SK-N-SH (cell line): ENCODE data around the gene SIGLEC15. TPM values are rescaled to one million over a fixed set of nuclear protein-coding genes. Genes with fewer than 3 reads are reported as not detected.

Experiments
- CTCF ChIA-PET: fragments of 300-600, 350-600 bp; formaldehyde crosslinking; extraction: SDS; loops from one replicate; lab custom pipeline; 2021; lab: Yijun Ruan, JAX
- POLR2A ChIA-PET: fragments of 350-600 bp; sonication (Branson Sonifier 250); formaldehyde crosslinking; extraction: SDS; loops from one replicate; lab custom pipeline; 2020; ENCODE audit warnings: antibody characterized with exemption, inconsistent platforms; lab: Yijun Ruan, JAX
- DNase-seq: peaks from one replicate; pipeline ENCODE4 v3.0.0; 2012
- H2AFZ ChIP-seq: fragments of 200-600 bp; sonication (generic); 2 replicates; pipeline ENCODE4 v1.8.1; 2016; ENCODE audit warnings: antibody characterized with exemption, mild to moderate bottlenecking, low read depth
- H3F3A ChIP-seq: fragments of 200-600 bp; sonication (generic); replicated peaks from 2 replicates; pipeline ENCODE3; 2016; ENCODE audit warnings: antibody characterized with exemption, mild to moderate bottlenecking; ENCODE audit not compliant: insufficient read depth
- H3K27ac ChIP-seq, 2 experiments: fragments of 200-500 bp in 1 of 2; fragments of 200-600 bp in 1 of 2; sonication (Bioruptor generic) in 1 of 2; sonication (generic), shearing (Covaris generic) in 1 of 2; 2 replicates each; pipeline versions ENCODE4 v1.5.1 to v1.6.1; 2014 to 2016; ENCODE audit warnings: low read depth in 2 of 2, inconsistent platforms in 1 of 2, low read length in 1 of 2, mild to moderate bottlenecking in 1 of 2, mixed read lengths in 1 of 2
- H3K27me3 ChIP-seq: fragments of 200-600 bp; sonication (generic), shearing (Covaris generic); 2 replicates; pipeline ENCODE4 v1.6.1; 2016; ENCODE audit warnings: mixed run types; ENCODE audit not compliant: insufficient read depth
- H3K36me3 ChIP-seq, 2 experiments: fragments of 200-500 bp in 1 of 2; fragments of 200-600 bp in 1 of 2; sonication (Bioruptor generic) in 1 of 2; sonication (generic) in 1 of 2; replicated peaks in 1 of 2; 2 replicates each; pipeline versions ENCODE3 to v1.5.1; 2014 to 2016; ENCODE audit warnings: low read length in 1 of 2, mild to moderate bottlenecking in 1 of 2; ENCODE audit not compliant: insufficient read depth in 2 of 2, control insufficient read depth in 1 of 2
- H3K4me1 ChIP-seq, 2 experiments: fragments of 200-500 bp in 1 of 2; fragments of 200-600 bp in 1 of 2; sonication (Bioruptor generic) in 1 of 2; sonication (generic), shearing (Covaris generic) in 1 of 2; 2 replicates each; pipeline versions ENCODE4 v1.5.1 to v1.6.1; 2014 to 2016; ENCODE audit warnings: low read depth in 1 of 2, low read length in 1 of 2, mixed run types in 1 of 2; ENCODE audit not compliant: insufficient read depth in 2 of 2, control insufficient read depth in 1 of 2
- H3K4me2 ChIP-seq: fragments of 200-600 bp; sonication (generic), shearing (Covaris generic); 2 replicates; pipeline ENCODE4 v1.6.1; 2017; ENCODE audit warnings: mixed run types
- H3K4me3 ChIP-seq, 2 experiments: fragments of 200-500 bp in 1 of 2; fragments of 200-600 bp in 1 of 2; sonication (Bioruptor generic) in 1 of 2; sonication (generic), shearing (Covaris generic) in 1 of 2; 2 replicates each; pipeline versions ENCODE4 v1.5.1 to v1.8.1; 2014 to 2016; ENCODE audit warnings: low read depth in 2 of 2, inconsistent platforms in 1 of 2, low read length in 1 of 2, mild to moderate bottlenecking in 1 of 2, mixed read lengths in 1 of 2, moderate library complexity in 1 of 2
- H3K79me2 ChIP-seq: fragments of 200-600 bp; sonication (generic); 2 replicates; pipeline ENCODE4 v1.8.1; 2017; ENCODE audit warnings: mild to moderate bottlenecking; ENCODE audit not compliant: insufficient read depth
- H3K9ac ChIP-seq: fragments of 200-600 bp; sonication (generic); 2 replicates; pipeline ENCODE4 v1.6.1; 2017; ENCODE audit warnings: mixed run types
- H3K9me2 ChIP-seq: fragments of 200-600 bp; sonication (generic); 2 replicates; pipeline ENCODE4 v1.6.1; 2017; ENCODE audit warnings: mixed run types
- H3K9me3 ChIP-seq: fragments of 200-600 bp; sonication (generic); 2 replicates; pipeline ENCODE4 v1.6.1; 2017; ENCODE audit warnings: mixed run types, mild to moderate bottlenecking, moderate library complexity
- H4K20me1 ChIP-seq: fragments of 200-600 bp; sonication (generic); 2 replicates; pipeline ENCODE4 v1.6.1; 2017; ENCODE audit warnings: mild to moderate bottlenecking, mixed run types; ENCODE audit not compliant: insufficient read depth
- CTCF ChIP-seq: fragments of 200-600 bp; sonication (generic); IDR thresholded peaks from 2 replicates; pipeline ENCODE4 v1.6.1; 2017; ENCODE audit warnings: antibody characterized with exemption, mild to moderate bottlenecking, moderate library complexity
- EZH2phosphoT487 ChIP-seq: fragments of 200-600 bp; sonication (generic); IDR thresholded peaks from 2 replicates; pipeline ENCODE4 v1.6.1; 2017; ENCODE audit warnings: low read depth, mixed run types, mild to moderate bottlenecking, antibody characterized with exemption, moderate library complexity, borderline replicate concordance
- GABPA ChIP-seq: IDR thresholded peaks from 2 replicates; pipeline ENCODE4 v1.4.0; 2012; ENCODE audit warnings: low read depth, mild to moderate bottlenecking
- IRF3 ChIP-seq: fragments of 150-350 bp; IDR thresholded peaks from 2 replicates; pipeline ENCODE4 v1.6.1; 2016; ENCODE audit warnings: mild to moderate bottlenecking, low read depth, low read length
- MEF2A ChIP-seq: IDR thresholded peaks from 2 replicates; pipeline ENCODE4 v1.4.0; 2012; ENCODE audit warnings: low read depth, borderline replicate concordance
- MXI1 ChIP-seq: IDR thresholded peaks from 2 replicates; pipeline ENCODE4 v1.6.1; 2012; ENCODE audit warnings: mild to moderate bottlenecking, low read depth, low read length, improper control_type of control experiment
- POLR2AphosphoS5 ChIP-seq: IDR thresholded peaks from 2 replicates; pipeline ENCODE4 v1.6.1; 2012; ENCODE audit warnings: low read depth, low read length
- RAD21 ChIP-seq: IDR thresholded peaks from 2 replicates; pipeline ENCODE4 v1.6.1; 2012; ENCODE audit warnings: mild to moderate bottlenecking, low read length
- RCOR1 ChIP-seq: fragments of 150-350 bp; IDR thresholded peaks from 2 replicates; pipeline ENCODE4 v1.6.1; 2017; ENCODE audit warnings: antibody characterized with exemption, low read length
- RXRA ChIP-seq: IDR thresholded peaks from 2 replicates; pipeline ENCODE4 v1.4.0; 2012; ENCODE audit warnings: low read depth, mild to moderate bottlenecking, borderline replicate concordance
- SMC3 ChIP-seq: IDR thresholded peaks from 2 replicates; pipeline ENCODE4 v1.6.1; 2012; ENCODE audit warnings: low read depth, low read length, improper control_type of control experiment
- TCF12 ChIP-seq: IDR thresholded peaks from 2 replicates; pipeline ENCODE4 v1.4.0; 2012
- TEAD4 ChIP-seq: IDR thresholded peaks from 2 replicates; pipeline ENCODE4 v1.4.0; 2012; ENCODE audit warnings: mild to moderate bottlenecking, borderline replicate concordance; ENCODE audit not compliant: insufficient read depth
- USF1 ChIP-seq: IDR thresholded peaks from 2 replicates; pipeline ENCODE4 v1.4.0; 2012; ENCODE audit warnings: low read depth, borderline replicate concordance
- WGBS: methylation state at CpG from one replicate; pipeline ENCODE4 v1.1.6; 2017; ENCODE audit warnings: low lambda C conversion rate; 5-methylcytosine and 5-hydroxymethylcytosine counted together
- polyA plus RNA-seq, 3 experiments: library from polyadenylated mRNA; depleted of rRNA; stranded (reverse); fragments of >200 nt; gene quantifications; 2 replicates each; pipeline ENCODE4 v1.2.3, GENCODE V29; 2012
- TF ChIP-seq, protein P1 (sequence below): IDR thresholded peaks from 2 replicates; pipeline ENCODE4 v1.4.0; 2012; ENCODE audit warnings: low read depth
- TF ChIP-seq, protein P2 (sequence below): fragments of 150-350 bp; IDR thresholded peaks from 2 replicates; pipeline ENCODE4 v1.6.1; 2017; ENCODE audit warnings: antibody characterized with exemption, low read length, low read depth, borderline replicate concordance

Gene SIGLEC15
- polyA plus RNA-seq, 1 of the 3 experiments (the other 2 are of a cell fraction) = 0.10 TPM

GRCh38 chr18:45837283-45838070 lies 12.0 kb downstream of the SIGLEC15 start:
- H3K4me3 ChIP-seq = peak overlapping the region in 1 of 2 experiments; percentile 26; a peak in 1 of 4 replicates
- H3F3A ChIP-seq = no peaks in the 10 kb centered on the region
- H4K20me1 ChIP-seq = no peaks in the 10 kb centered on the region
- POLR2A ChIA-PET = no interaction called here
- no peaks in the 10 kb centered on the region for H3K79me2 ChIP-seq
- 26% methylated on average over 6 of the region's 84 CpGs for WGBS
- TF ChIP-seq RXRA (no peak), CTCF (peak; percentile 37), RAD21 (peak; percentile 43), TEAD4 (no peak), TCF12 (no peak), SMC3 (peak; percentile 41), USF1 (peak; percentile 64; the same call in 1 of the 2 replicates)
- TF ChIP-seq, protein P1, sequence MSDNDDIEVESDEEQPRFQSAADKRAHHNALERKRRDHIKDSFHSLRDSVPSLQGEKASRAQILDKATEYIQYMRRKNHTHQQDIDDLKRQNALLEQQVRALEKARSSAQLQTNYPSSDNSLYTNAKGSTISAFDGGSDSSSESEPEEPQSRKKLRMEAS = peak; percentile 87
- TF ChIP-seq, all 33 proteins: peak for 5
- no peaks in the 10 kb centered on the region for H3K9me2 ChIP-seq
- no peaks in the 10 kb centered on the region for H3K9me3 ChIP-seq
- no peaks in the 10 kb centered on the region for H3K36me3 ChIP-seq
- CTCF ChIA-PET = interaction anchor here (0.9 to 3.7 kb wide), 7 partner anchors 17 to 236 kb away, joined by 3 to 29 read pairs (median 3); partner anchors contain the start of gene SLC14A1
- no peak overlapping the region for H3K27ac ChIP-seq
- DNase-seq = peak; percentile 82
- no peak overlapping the region for H3K9ac ChIP-seq
- H3K4me2 ChIP-seq = no peak overlapping the region
- no peaks in the 10 kb centered on the region for H3K27me3 ChIP-seq
- peaks cover 15 to 18% of the 10 kb centered on the region in 2 experiments; a peak in 2 of 4 replicates for H3K4me1 ChIP-seq
- H2AFZ ChIP-seq = no peak overlapping the region; the same call in 1 of the 2 replicates

GRCh38 chr18:45838302-45839070 lies 13.0 kb downstream of the SIGLEC15 start:
- H3K4me2 ChIP-seq = no peak overlapping the region

More at GRCh38 chr18:45838302-45839070, 13.0 kb downstream of the SIGLEC15 start:
- CTCF ChIA-PET = interaction anchor here (0.9 to 3.7 kb wide), 8 partner anchors 16 to 235 kb away, joined by 3 to 29 read pairs (median 4); partner anchors contain the start of gene SLC14A1
- 47% methylated on average over 3 of the region's 53 CpGs for WGBS
- Histone ChIP-seq H3K9ac (no peak overlapping the region), H4K20me1 (no peaks in the 10 kb centered on the region), H3K27ac (no peak overlapping the region), H3K79me2 (no peaks in the 10 kb centered on the region), H2AFZ (0 out of 2 replicates have a peak overlapping the region, but pooled peaks have one; percentile 11), H3K36me3 (no peaks in the 10 kb centered on the region), H3K9me3 (no peaks in the 10 kb centered on the region), H3K4me1 (peaks cover 15 to 18% of the 10 kb centered on the region in 2 experiments; a peak in 2 of 4 replicates), H3F3A (no peaks in the 10 kb centered on the region), H3K27me3 (no peaks in the 10 kb centered on the region), H3K9me2 (no peaks in the 10 kb centered on the region), H3K4me3 (peak overlapping the region in 1 of 2 experiments; percentile 9; a peak in 1 of 4 replicates)
- DNase-seq = peak; percentile 70
- TF ChIP-seq TCF12 (no peak), EZH2phosphoT487 (no peak), IRF3 (no peak), CTCF (no peak), RAD21 (no peak), MEF2A (no peak), GABPA (no peak), POLR2AphosphoS5 (no peak), RCOR1 (no peak), MXI1 (no peak)
- TF ChIP-seq, protein P2, sequence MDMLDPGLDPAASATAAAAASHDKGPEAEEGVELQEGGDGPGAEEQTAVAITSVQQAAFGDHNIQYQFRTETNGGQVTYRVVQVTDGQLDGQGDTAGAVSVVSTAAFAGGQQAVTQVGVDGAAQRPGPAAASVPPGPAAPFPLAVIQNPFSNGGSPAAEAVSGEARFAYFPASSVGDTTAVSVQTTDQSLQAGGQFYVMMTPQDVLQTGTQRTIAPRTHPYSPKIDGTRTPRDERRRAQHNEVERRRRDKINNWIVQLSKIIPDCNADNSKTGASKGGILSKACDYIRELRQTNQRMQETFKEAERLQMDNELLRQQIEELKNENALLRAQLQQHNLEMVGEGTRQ = no peak
- POLR2A ChIA-PET = no interaction called here
